Spinal cord (tissue), 10 donors: ENCODE data around the gene PIP5K1C. TPM values are rescaled to one million over a fixed set of nuclear protein-coding genes. Genes with fewer than 3 reads are reported as not detected.

ENCODE experiments used
- DNase-seq, 6 donors: peaks; one replicate each; pipeline versions ENCODE4 v3.0.0 to v3.0.0-alpha.2; 2013 to 2015; ENCODE audit warnings: low spot score in 6 of 6, low read depth in 4 of 6
- H3K27ac ChIP-seq: one replicate; pipeline ENCODE4 v1.5.1; 2013; ENCODE audit warnings: low read depth, low read length, control low read depth
- H3K27me3 ChIP-seq: one replicate; pipeline ENCODE4 v1.6.1; 2013; ENCODE audit warnings: low read length; ENCODE audit not compliant: control insufficient read depth, insufficient read depth
- H3K36me3 ChIP-seq: one replicate; pipeline ENCODE4 v1.6.1; 2013; ENCODE audit warnings: low read length; ENCODE audit not compliant: control insufficient read depth, insufficient read depth
- H3K4me1 ChIP-seq: one replicate; pipeline ENCODE4 v1.6.1; 2013; ENCODE audit warnings: low read length; ENCODE audit not compliant: control insufficient read depth, insufficient read depth
- H3K4me3 ChIP-seq: one replicate; pipeline ENCODE4 v1.5.1; 2013; ENCODE audit warnings: low read depth, low read length, control low read depth
- H3K9me3 ChIP-seq: one replicate; pipeline ENCODE4 v1.6.1; 2013; ENCODE audit warnings: low read length; ENCODE audit not compliant: control insufficient read depth, insufficient read depth
- WGBS: methylation state at CpG from one replicate; pipeline ENCODE4 v1.1.5; 2013; ENCODE audit warnings: missing lambda C conversion rate; ENCODE audit not compliant: insufficient coverage; 5-methylcytosine and 5-hydroxymethylcytosine counted together
- polyA plus RNA-seq, 2 donors: library from polyadenylated mRNA; unstranded; fragments of 120-200 nt; gene quantifications; one replicate each; pipeline ENCODE4 v1.2.1, GENCODE V29; 2013; ENCODE audit not compliant: insufficient read length in 2 of 2
- total RNA-seq, 2 donors: library from RNA; depleted of rRNA in 1 of 2; stranded (reverse); fragments of 120-200 nt in 1 of 2; fragments of >200 nt in 1 of 2; gene quantifications; one replicate each; pipeline versions ENCODE4 v1.2.3 to v1.2.4, GENCODE V29; 2013 to 2014
- donor health status: healthy.

The PIP5K1C gene
- total and polyA plus RNA-seq, 4 donors, result 25.4 to 91.1 (median 56.0) TPM

DNA sequence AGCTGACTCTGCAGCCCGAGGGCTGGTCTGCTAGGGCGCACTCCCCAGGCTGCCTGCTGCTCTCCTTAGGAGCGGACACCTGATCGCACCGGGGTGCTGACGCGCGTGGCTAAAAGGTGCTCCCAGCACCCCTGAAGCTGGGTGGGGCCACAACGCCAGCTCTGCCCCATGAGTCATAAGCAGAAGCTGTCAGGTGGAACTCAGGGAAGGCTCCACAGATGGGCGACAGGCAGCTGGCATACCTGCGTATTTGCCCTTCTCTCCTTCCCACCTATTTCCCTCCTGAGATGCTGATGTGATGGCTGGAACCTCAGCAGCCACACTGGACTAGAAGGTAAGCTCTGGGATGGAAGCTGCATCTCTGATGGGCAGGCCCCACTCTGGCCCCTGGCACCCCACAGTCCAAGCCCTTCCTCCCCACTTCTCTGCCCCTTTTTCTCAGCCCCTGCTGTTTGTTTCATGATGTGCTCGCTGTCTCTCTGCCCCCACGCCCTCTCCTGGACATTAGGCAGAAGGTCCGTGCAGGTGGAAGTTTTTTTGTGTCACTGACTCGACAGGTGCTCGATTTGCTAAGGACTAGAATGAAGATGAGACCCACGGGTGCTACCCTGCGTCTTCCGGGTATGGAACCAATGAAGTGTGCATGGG, 43.4 kb downstream of the PIP5K1C start:
- no peak overlapping the region for H3K27ac ChIP-seq
- 97% methylated on average over 19 of the region's 19 CpGs for whole genome bisulfite sequencing

DNA sequence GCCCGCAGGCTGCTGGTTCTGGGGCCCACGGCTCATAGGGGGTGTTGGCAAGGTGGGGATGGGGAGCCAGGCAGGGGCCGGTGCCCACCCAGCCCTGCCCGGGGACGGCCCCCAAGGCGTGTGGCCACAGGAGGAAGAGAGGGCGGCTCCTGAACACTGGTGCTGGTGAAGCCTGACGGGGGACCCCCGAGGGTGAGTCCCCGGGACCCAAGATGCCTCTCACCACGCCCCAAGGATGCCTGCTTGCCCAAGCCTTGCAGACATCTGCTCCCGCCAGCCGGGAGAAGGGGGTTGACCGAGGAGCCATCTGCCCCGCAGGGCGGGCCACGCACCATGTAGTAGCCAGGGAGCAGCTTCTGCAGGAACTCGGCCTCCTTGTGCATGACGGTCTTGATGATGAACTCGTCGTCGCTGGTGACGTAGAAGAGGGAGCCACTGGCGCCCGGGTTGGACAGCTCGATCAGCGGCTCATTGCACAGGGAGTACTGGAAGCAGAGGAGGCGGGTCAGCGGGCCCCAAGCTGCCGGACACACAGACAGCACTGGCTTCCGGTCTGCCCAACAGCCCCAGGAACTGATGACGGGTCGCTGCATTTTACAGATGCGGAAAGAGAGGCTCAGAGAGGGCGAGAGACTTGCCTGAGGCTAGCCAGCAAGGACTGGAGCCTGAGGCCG, 44.1 kb downstream of the PIP5K1C start:
- Histone ChIP-seq H3K27ac (no peak overlapping the region), H3K27me3 (no peaks in the 10 kb centered on the region), H3K4me3 (no peak overlapping the region), H3K4me1 (peaks cover 17% of the 10 kb centered on the region), H3K36me3 (peaks cover 98% of the 10 kb centered on the region), H3K9me3 (no peaks in the 10 kb centered on the region)
- DNase-seq, result no peak
- WGBS, result 80% methylated on average over 35 of the region's 36 CpGs

More for the DNA sequence above, 43.4 kb downstream of the PIP5K1C start:
- no peak overlapping the region for H3K4me3 ChIP-seq
- H3K4me1 ChIP-seq, result peaks cover 17% of the 10 kb centered on the region
- H3K27me3 ChIP-seq, result no peaks in the 10 kb centered on the region
- H3K9me3 ChIP-seq, result no peaks in the 10 kb centered on the region
- peaks cover 98% of the 10 kb centered on the region for H3K36me3 ChIP-seq
- no peak for DNase-seq

DNA sequence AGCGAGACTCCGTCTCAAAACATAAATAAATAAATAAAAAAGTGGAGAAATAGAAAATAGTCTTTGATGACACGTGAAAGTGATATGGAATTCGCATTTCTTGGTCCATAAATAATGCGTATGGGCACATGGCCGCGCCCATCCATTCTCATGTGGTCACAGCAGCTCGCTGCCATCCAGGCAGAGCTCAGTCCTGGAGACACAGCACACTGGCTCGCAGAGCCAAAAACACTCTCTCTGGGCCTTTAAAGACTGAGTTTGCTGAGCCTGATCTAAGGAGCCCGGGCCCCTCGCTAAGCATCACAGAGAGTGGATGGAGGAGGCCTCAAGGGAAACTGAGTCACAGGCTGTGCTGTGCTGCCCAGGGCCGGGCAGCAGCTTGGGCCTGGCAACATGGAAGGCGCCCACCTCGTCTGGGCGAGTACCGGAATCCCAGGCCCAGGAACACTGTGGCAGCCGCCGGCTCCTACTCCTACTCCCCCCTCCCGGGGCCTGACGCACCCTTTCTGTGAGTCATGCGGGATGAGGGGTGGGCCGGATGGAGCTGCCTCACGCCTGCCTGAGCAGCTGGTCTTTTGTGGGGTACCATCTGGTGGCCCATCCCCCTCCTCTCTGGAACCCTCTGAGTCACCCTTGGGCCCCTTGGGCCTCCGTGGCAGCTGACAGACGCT, 44.7 kb downstream of the PIP5K1C start:
- 78% methylated on average over 13 of the region's 25 CpGs for WGBS
- no peak overlapping the region for H3K27ac ChIP-seq
- no peak overlapping the region for H3K4me3 ChIP-seq
- H3K36me3 ChIP-seq, result peaks cover 98% of the 10 kb centered on the region
- peaks cover 17% of the 10 kb centered on the region for H3K4me1 ChIP-seq
- H3K27me3 ChIP-seq, result no peaks in the 10 kb centered on the region
- no peaks in the 10 kb centered on the region for H3K9me3 ChIP-seq
- DNase-seq, result peak in 2 of 6 donors; percentile 45 to 66

DNA sequence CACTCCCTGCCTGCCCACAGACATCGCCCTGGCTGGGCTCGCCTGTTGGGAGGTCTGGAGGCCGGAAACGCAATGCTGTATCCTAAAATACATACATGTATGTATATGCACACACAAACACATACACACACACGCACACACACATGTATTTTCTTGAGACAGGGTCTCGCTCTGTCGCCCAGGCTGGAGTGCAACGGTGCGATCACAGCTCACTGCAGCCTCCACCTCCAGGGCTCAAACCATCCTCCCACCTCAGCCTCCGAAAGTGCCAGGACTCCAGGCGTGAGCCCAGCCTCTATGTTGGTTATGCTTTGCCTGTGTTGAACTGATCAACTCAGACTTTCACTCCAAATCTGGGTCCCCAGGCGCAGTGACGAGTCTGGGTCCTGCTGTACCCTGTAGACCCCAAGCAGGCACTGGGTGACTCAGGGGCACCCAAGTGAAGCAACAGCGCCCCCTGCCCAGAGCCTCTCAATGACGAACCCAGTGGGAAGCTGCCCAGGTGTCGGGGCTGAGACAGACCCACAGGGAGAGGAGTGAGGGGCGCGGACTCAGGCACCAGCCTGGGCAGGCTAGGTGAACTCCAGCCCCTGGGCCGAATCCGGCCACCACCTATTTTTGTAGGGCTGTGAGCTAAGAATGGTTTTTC, 46.3 kb downstream of the PIP5K1C start:
- Histone ChIP-seq H3K4me3 (no peak overlapping the region), H3K9me3 (no peaks in the 10 kb centered on the region), H3K4me1 (peaks cover 26% of the 10 kb centered on the region), H3K27ac (no peak overlapping the region), H3K27me3 (no peaks in the 10 kb centered on the region), H3K36me3 (peaks cover 92% of the 10 kb centered on the region)
- WGBS, result 92% methylated on average over 12 of the region's 20 CpGs
- no peak for DNase-seq

- DNase-seq, result no peak
- no peak overlapping the region for H3K4me3 ChIP-seq
- peaks cover 20% of the 10 kb centered on the region for H3K4me1 ChIP-seq
- H3K9me3 ChIP-seq, result no peaks in the 10 kb centered on the region
- 94% methylated on average over 33 of the region's 37 CpGs for WGBS
- no peak overlapping the region for H3K27ac ChIP-seq
- no peaks in the 10 kb centered on the region for H3K27me3 ChIP-seq
- H3K36me3 ChIP-seq, result peaks cover 92% of the 10 kb centered on the region
Observed at GRCh38 chr19:3653081-3653795, 47.0 kb downstream of the PIP5K1C start.

- 96% methylated on average over 11 of the region's 14 CpGs for WGBS
- Histone ChIP-seq H3K27ac (no peak overlapping the region), H3K27me3 (no peaks in the 10 kb centered on the region), H3K4me1 (peaks cover 18% of the 10 kb centered on the region), H3K4me3 (no peak overlapping the region), H3K9me3 (no peaks in the 10 kb centered on the region), H3K36me3 (peaks cover 92% of the 10 kb centered on the region)
- DNase-seq, result no peak
Observed at GRCh38 chr19:3652422-3652821, 47.8 kb downstream of the PIP5K1C start.

GRCh38 chr19:3651684-3652083, 48.6 kb downstream of the PIP5K1C start:
- no peak for DNase-seq
- Histone ChIP-seq H3K9me3 (no peaks in the 10 kb centered on the region), H3K27ac (no peak overlapping the region), H3K4me3 (no peak overlapping the region), H3K27me3 (no peaks in the 10 kb centered on the region), H3K4me1 (peaks cover 18% of the 10 kb centered on the region), H3K36me3 (peaks cover 92% of the 10 kb centered on the region)
- WGBS, result 98% methylated on average over 33 of the region's 33 CpGs

GRCh38 chr19:3649888-3650287, 50.4 kb downstream of the PIP5K1C start:
- Histone ChIP-seq H3K4me3 (no peak overlapping the region), H3K36me3 (peaks cover 92% of the 10 kb centered on the region), H3K27ac (no peak overlapping the region), H3K27me3 (no peaks in the 10 kb centered on the region), H3K4me1 (peaks cover 18% of the 10 kb centered on the region), H3K9me3 (no peaks in the 10 kb centered on the region)
- 92% methylated on average over 16 of the region's 16 CpGs for WGBS
- DNase-seq, result no peak
